ENCODE measurements around the gene RAB27B. TPM values are rescaled to one million over a fixed set of nuclear protein-coding genes. Genes with fewer than 3 reads are reported as not detected.
A peak's percentile ranks its signal among the peaks of the same experiment; 100 is the strongest.

Gene RAB27B
- total and polyA plus RNA-seq, 3 experiments from 2014 or later: 0.15 to 1.2 (median 0.22) TPM

- Mint-ChIP-seq H3K27ac (peak overlapping the region in 1 of 8 donors; percentile 67), H3K36me3 (no peaks in the 10 kb centered on the region), H3K27me3 (no peaks in the 10 kb centered on the region), H3K9me3 (no peaks in the 10 kb centered on the region), H3K4me1 (no peaks in the 10 kb centered on the region), H3K4me3 (no peak overlapping the region)
- ChIA-PET POLR2A (no interaction called here), CTCF (no interaction called here)
- Histone ChIP-seq H3K9me3 (ENCODE audit: low read length) (no peaks in the 10 kb centered on the region), H3K36me3 (ENCODE audit: insufficient read depth, low read length) (no peaks in the 10 kb centered on the region), H3K4me1 (ENCODE audit: insufficient read depth, low read length) (no peaks in the 10 kb centered on the region), H3K27ac (ENCODE audit: low read depth, low read length) (no peak overlapping the region), H3K4me3 (ENCODE audit: low read length) (no peak overlapping the region), H3K27me3 (ENCODE audit: insufficient read depth, low read length, poor library complexity, severe bottlenecking) (no peaks in the 10 kb centered on the region)
- DNase-seq: no peak
These were observed 36.6 kb upstream of the RAB27B start for GRCh38 chr18:54791657-54792056.

GRCh38 chr18:54792079-54792478 is 36.2 kb upstream of the RAB27B start:
- Histone ChIP-seq H3K36me3 (ENCODE audit: insufficient read depth, low read length) (no peaks in the 10 kb centered on the region), H3K4me1 (ENCODE audit: insufficient read depth, low read length) (no peaks in the 10 kb centered on the region), H3K27ac (ENCODE audit: low read depth, low read length) (no peak overlapping the region), H3K27me3 (ENCODE audit: insufficient read depth, low read length, poor library complexity, severe bottlenecking) (no peaks in the 10 kb centered on the region), H3K4me3 (ENCODE audit: low read length) (no peak overlapping the region), H3K9me3 (ENCODE audit: low read length) (no peaks in the 10 kb centered on the region)
- POLR2A ChIA-PET: no interaction called here
- no peaks in the 10 kb centered on the region for H3K36me3 Mint-ChIP-seq
- no peak for DNase-seq
- CTCF ChIA-PET: no interaction called here
- no peaks in the 10 kb centered on the region for H3K27me3 Mint-ChIP-seq
- H3K4me3 Mint-ChIP-seq: no peak overlapping the region
- no peaks in the 10 kb centered on the region for H3K9me3 Mint-ChIP-seq
- H3K4me1 Mint-ChIP-seq: no peaks in the 10 kb centered on the region
- H3K27ac Mint-ChIP-seq: no peak overlapping the region

- POLR2A ChIA-PET: no interaction called here
- Mint-ChIP-seq H3K4me1 (no peaks in the 10 kb centered on the region), H3K27ac (no peak overlapping the region), H3K27me3 (no peaks in the 10 kb centered on the region), H3K4me3 (no peak overlapping the region), H3K9me3 (no peaks in the 10 kb centered on the region), H3K36me3 (no peaks in the 10 kb centered on the region)
- no peak overlapping the region for H3K27ac ChIP-seq (ENCODE audit: low read depth, low read length)
- CTCF ChIA-PET: interaction anchor here (1.1 kb wide), 1 partner anchor 8 kb away, joined by 3 read pairs; no protein-coding TSS in a partner anchor
- no peaks in the 10 kb centered on the region for H3K4me1 ChIP-seq (ENCODE audit: insufficient read depth, low read length)
- no peak for DNase-seq
- no peaks in the 10 kb centered on the region for H3K9me3 ChIP-seq (ENCODE audit: low read length)
- no peaks in the 10 kb centered on the region for H3K27me3 ChIP-seq (ENCODE audit: insufficient read depth, low read length, poor library complexity, severe bottlenecking)
- no peaks in the 10 kb centered on the region for H3K36me3 ChIP-seq (ENCODE audit: insufficient read depth, low read length)
- H3K4me3 ChIP-seq (ENCODE audit: low read length): no peak overlapping the region
These were observed 33.5 kb upstream of the RAB27B start for GRCh38 chr18:54794823-54795222.

GRCh38 chr18:54798186-54798585 is 30.1 kb upstream of the RAB27B start:
- Histone ChIP-seq H3K9me3 (ENCODE audit: low read length) (no peaks in the 10 kb centered on the region), H3K36me3 (ENCODE audit: insufficient read depth, low read length) (no peaks in the 10 kb centered on the region), H3K4me3 (ENCODE audit: low read length) (no peak overlapping the region), H3K27ac (ENCODE audit: low read depth, low read length) (no peak overlapping the region), H3K4me1 (ENCODE audit: insufficient read depth, low read length) (no peaks in the 10 kb centered on the region), H3K27me3 (ENCODE audit: insufficient read depth, low read length, poor library complexity, severe bottlenecking) (no peaks in the 10 kb centered on the region)
- H3K27ac Mint-ChIP-seq: peak overlapping the region in 1 of 8 donors; percentile 66
- H3K9me3 Mint-ChIP-seq: peaks cover 0 to 2% (median 0%) of the 10 kb centered on the region in 5 donors
- H3K36me3 Mint-ChIP-seq: no peaks in the 10 kb centered on the region
- POLR2A ChIA-PET: no interaction called here
- CTCF ChIA-PET: no interaction called here
- no peak overlapping the region for H3K4me3 Mint-ChIP-seq
- peaks cover 0 to 3% of the 10 kb centered on the region in 2 donors for H3K27me3 Mint-ChIP-seq
- DNase-seq: no peak
- H3K4me1 Mint-ChIP-seq: no peaks in the 10 kb centered on the region

GRCh38 chr18:54801374-54801773 is 26.9 kb upstream of the RAB27B start:
- ChIA-PET POLR2A (no interaction called here), CTCF (no interaction called here)
- Histone ChIP-seq H3K9me3 (ENCODE audit: low read length) (no peaks in the 10 kb centered on the region), H3K27me3 (ENCODE audit: insufficient read depth, low read length, poor library complexity, severe bottlenecking) (no peaks in the 10 kb centered on the region), H3K4me1 (ENCODE audit: insufficient read depth, low read length) (peaks cover 6% of the 10 kb centered on the region), H3K36me3 (ENCODE audit: insufficient read depth, low read length) (no peaks in the 10 kb centered on the region), H3K27ac (ENCODE audit: low read depth, low read length) (no peak overlapping the region), H3K4me3 (ENCODE audit: low read length) (no peak overlapping the region)
- peaks cover 4% of the 10 kb centered on the region in 2 donors for H3K27me3 Mint-ChIP-seq
- no peak overlapping the region for H3K4me3 Mint-ChIP-seq
- DNase-seq: no peak
- H3K36me3 Mint-ChIP-seq: no peaks in the 10 kb centered on the region
- H3K9me3 Mint-ChIP-seq: peaks cover 0 to 2% (median 0%) of the 10 kb centered on the region in 5 donors
- H3K27ac Mint-ChIP-seq: no peak overlapping the region
- H3K4me1 Mint-ChIP-seq: peaks cover 7 to 10% (median 10%) of the 10 kb centered on the region in 3 donors

GRCh38 chr18:54802178-54802577 is 26.1 kb upstream of the RAB27B start:
- Mint-ChIP-seq H3K36me3 (no peaks in the 10 kb centered on the region), H3K27me3 (peaks cover 4% of the 10 kb centered on the region in 2 donors), H3K4me3 (no peak overlapping the region), H3K9me3 (peaks cover 0 to 2% (median 0%) of the 10 kb centered on the region in 5 donors), H3K4me1 (peaks cover 7 to 12% (median 10%) of the 10 kb centered on the region in 3 donors), H3K27ac (no peak overlapping the region)
- CTCF ChIA-PET: no interaction called here
- H3K36me3 ChIP-seq (ENCODE audit: insufficient read depth, low read length): no peaks in the 10 kb centered on the region
- POLR2A ChIA-PET: no interaction called here
- H3K27me3 ChIP-seq (ENCODE audit: insufficient read depth, low read length, poor library complexity, severe bottlenecking): no peaks in the 10 kb centered on the region
- peaks cover 6% of the 10 kb centered on the region for H3K4me1 ChIP-seq (ENCODE audit: insufficient read depth, low read length)
- no peaks in the 10 kb centered on the region for H3K9me3 ChIP-seq (ENCODE audit: low read length)
- no peak for DNase-seq
- H3K27ac ChIP-seq (ENCODE audit: low read depth, low read length): no peak overlapping the region
- H3K4me3 ChIP-seq (ENCODE audit: low read length): no peak overlapping the region

GRCh38 chr18:54802686-54803395 is 25.4 kb upstream of the RAB27B start:
- no peak for DNase-seq
- Histone ChIP-seq H3K27me3 (ENCODE audit: insufficient read depth, low read length, poor library complexity, severe bottlenecking) (no peaks in the 10 kb centered on the region), H3K4me3 (ENCODE audit: low read length) (no peak overlapping the region), H3K27ac (ENCODE audit: low read depth, low read length) (no peak overlapping the region), H3K9me3 (ENCODE audit: low read length) (no peaks in the 10 kb centered on the region), H3K4me1 (ENCODE audit: insufficient read depth, low read length) (peaks cover 6% of the 10 kb centered on the region), H3K36me3 (ENCODE audit: insufficient read depth, low read length) (no peaks in the 10 kb centered on the region)
- peak overlapping the region in 1 of 8 donors; percentile 3 for H3K27ac Mint-ChIP-seq
- H3K27me3 Mint-ChIP-seq: peaks cover 4% of the 10 kb centered on the region in 2 donors
- CTCF ChIA-PET: interaction anchor here (0.7 kb wide), 1 partner anchor 8 kb away, joined by 3 read pairs; no protein-coding TSS in a partner anchor
- POLR2A ChIA-PET: no interaction called here
- no peak overlapping the region for H3K4me3 Mint-ChIP-seq
- H3K36me3 Mint-ChIP-seq: no peaks in the 10 kb centered on the region
- H3K4me1 Mint-ChIP-seq: peaks cover 7 to 14% (median 14%) of the 10 kb centered on the region in 3 donors
- H3K9me3 Mint-ChIP-seq: peaks cover 0 to 2% (median 0%) of the 10 kb centered on the region in 5 donors

- DNase-seq: no peak
- Mint-ChIP-seq H3K4me3 (peak overlapping the region in 4 of 7 donors; percentile 5 to 59 (median 22)), H3K27me3 (peaks cover 4% of the 10 kb centered on the region in 2 donors), H3K27ac (no peak overlapping the region), H3K4me1 (peaks cover 7 to 14% (median 14%) of the 10 kb centered on the region in 3 donors), H3K36me3 (no peaks in the 10 kb centered on the region), H3K9me3 (peaks cover 0 to 2% (median 0%) of the 10 kb centered on the region in 5 donors)
- H3K27ac ChIP-seq (ENCODE audit: low read depth, low read length): no peak overlapping the region
- H3K4me3 ChIP-seq (ENCODE audit: low read length): no peak overlapping the region
- H3K9me3 ChIP-seq (ENCODE audit: low read length): no peaks in the 10 kb centered on the region
- ChIA-PET CTCF (no interaction called here), POLR2A (no interaction called here)
- H3K36me3 ChIP-seq (ENCODE audit: insufficient read depth, low read length): no peaks in the 10 kb centered on the region
- H3K27me3 ChIP-seq (ENCODE audit: insufficient read depth, low read length, poor library complexity, severe bottlenecking): no peaks in the 10 kb centered on the region
- peaks cover 6% of the 10 kb centered on the region for H3K4me1 ChIP-seq (ENCODE audit: insufficient read depth, low read length)
These were observed 22.5 kb upstream of the RAB27B start for GRCh38 chr18:54805571-54806334.

Measured in CD8-positive, alpha-beta memory T cell (primary cell).